Measurements from ENCODE around the gene POLR3C. TPM values are rescaled to one million over a fixed set of nuclear protein-coding genes. Genes with fewer than 3 reads are reported as not detected.

The POLR3C gene
- total RNA-seq, 1 experiment from 2014 or later = 35.1 TPM

GRCh38 chr1:145805057-145805456 is 18.9 kb upstream of the POLR3C start:
- TF ChIP-seq SIN3A (IDR thresholded peaks at IDR 0.05; ENCODE audit: borderline replicate concordance, insufficient read depth, low read depth, low read length) = no peak
- no peak for TF ChIP-seq REST (IDR thresholded peaks at IDR 0.05; ENCODE audit: insufficient read depth in 1 of 2, low read depth in 2 of 2, low read length in 1 of 2)
- no peak for TF ChIP-seq TCF7L2 (IDR thresholded peaks at IDR 0.05; ENCODE audit: low read depth, low read length)
- TF ChIP-seq POLR2AphosphoS5 (IDR thresholded peaks at IDR 0.05; ENCODE audit: low read depth, low read length) = no peak
- H3K4me1 ChIP-seq (ENCODE audit: control insufficient read depth, insufficient read depth, low read length) = peaks cover 18% of the 10 kb centered on the region
- ATAC-seq = no peak
- BruUV-seq (replicated peaks) = no TSS peak
- no peak for DNase-seq (ENCODE audit: low read depth, low spot score)
- H3K4me3 ChIP-seq (ENCODE audit: low read depth in 2 of 2, low read length in 2 of 2) = no peak overlapping the region
- in situ Hi-C loops (cut with HindIII; ENCODE audit: low pct_unique_long_range_greater_than_20kb, low sequenced_read_pairs) = no loop called here
- no peak overlapping the region for H3K27ac ChIP-seq (ENCODE audit: low read length)
- H3K9me3 ChIP-seq (ENCODE audit: control insufficient read depth, insufficient read depth, low read depth, low read length) = no peaks in the 10 kb centered on the region
- POLR2A ChIA-PET = no interaction called here
- CTCF ChIA-PET = no interaction called here
- H3K27me3 ChIP-seq (ENCODE audit: control insufficient read depth, insufficient read depth, low read length) = no peaks in the 10 kb centered on the region
- no peaks in the 10 kb centered on the region for H3K36me3 ChIP-seq (ENCODE audit: control insufficient read depth, insufficient read depth, low read length)
- intact Hi-C loops (cut with micrococcal nuclease; ENCODE audit: unreplicated experiment) = no loop called here

GRCh38 chr1:145806408-145806807 is 17.6 kb upstream of the POLR3C start:
- H3K27me3 ChIP-seq (ENCODE audit: control insufficient read depth, insufficient read depth, low read length) = no peaks in the 10 kb centered on the region
- in situ Hi-C loops (cut with HindIII; ENCODE audit: low pct_unique_long_range_greater_than_20kb, low sequenced_read_pairs) = no loop called here
- H3K36me3 ChIP-seq (ENCODE audit: control insufficient read depth, insufficient read depth, low read length) = no peaks in the 10 kb centered on the region
- no peak for TF ChIP-seq CTCF (IDR thresholded peaks at IDR 0.05)
- TF ChIP-seq REST (IDR thresholded peaks at IDR 0.05; ENCODE audit: insufficient read depth in 1 of 2, low read depth in 2 of 2, low read length in 1 of 2) = no peak
- no peak for TF ChIP-seq SIN3A (IDR thresholded peaks at IDR 0.05; ENCODE audit: borderline replicate concordance, insufficient read depth, low read depth, low read length)
- TF ChIP-seq POLR2AphosphoS5 (IDR thresholded peaks at IDR 0.05; ENCODE audit: low read depth, low read length) = no peak
- TF ChIP-seq TCF7L2 (IDR thresholded peaks at IDR 0.05; ENCODE audit: low read depth, low read length) = no peak
- DNase-seq (ENCODE audit: low read depth, low spot score) = no peak
- no peak overlapping the region for H3K27ac ChIP-seq (ENCODE audit: low read length)
- no peak overlapping the region for H3K4me3 ChIP-seq (ENCODE audit: low read depth in 2 of 2, low read length in 2 of 2)
- intact Hi-C loops (cut with micrococcal nuclease; ENCODE audit: unreplicated experiment) = no loop called here
- ChIA-PET POLR2A (interaction anchor here (0.7 kb wide), 1 partner anchor 17 kb away, joined by 3 read pairs; the partner anchor contains the start of gene RNF115), CTCF (no interaction called here)
- peaks cover 18% of the 10 kb centered on the region for H3K4me1 ChIP-seq (ENCODE audit: control insufficient read depth, insufficient read depth, low read length)
- no peaks in the 10 kb centered on the region for H3K9me3 ChIP-seq (ENCODE audit: control insufficient read depth, insufficient read depth, low read depth, low read length)
- ATAC-seq = no peak
- no TSS peak for BruUV-seq (replicated peaks)
